ENCODE results near the gene DUSP18.
"Not testable (repeated sequence)": the region's sequence is repeated elsewhere in the genome, so short reads cannot be mapped to it uniquely, and the experiment has no call there.

The DUSP18 gene

GRCh38 chr22:30667494-30668385 lies at the start of gene DUSP18:
DUSP18 (minus strand) TSS chr22:30667875; CDS start chr22:30664003, 3,872 bp downstream.
- DNase-seq (ENCODE audit: low read depth, low spot score), result peak; percentile 48

GRCh38 chr22:30714062-30714461 lies 46.4 kb upstream of the DUSP18 start:
- no peak for DNase-seq (ENCODE audit: low read depth, low spot score)

- no peak for DNase-seq (ENCODE audit: low read depth, low spot score)
These were observed 44.4 kb upstream of the DUSP18 start for GRCh38 chr22:30712094-30712493.

GRCh38 chr22:30709980-30710379 lies 42.3 kb upstream of the DUSP18 start:
- not testable (repeated sequence) for DNase-seq (ENCODE audit: low read depth, low spot score)

- DNase-seq (ENCODE audit: low read depth, low spot score), result no peak
These were observed 38.3 kb upstream of the DUSP18 start for GRCh38 chr22:30705710-30706651.

- DNase-seq (ENCODE audit: low read depth, low spot score), result no peak
These were observed 37.3 kb upstream of the DUSP18 start for GRCh38 chr22:30704978-30705377.

GRCh38 chr22:30702856-30703255 lies 35.2 kb upstream of the DUSP18 start:
- no peak for DNase-seq (ENCODE audit: low read depth, low spot score)

GRCh38 chr22:30701872-30702271 lies 34.2 kb upstream of the DUSP18 start:
- no peak for DNase-seq (ENCODE audit: low read depth, low spot score)

GRCh38 chr22:30697975-30698374 lies 30.3 kb upstream of the DUSP18 start:
- no peak for DNase-seq (ENCODE audit: low read depth, low spot score)

GRCh38 chr22:30695871-30696655 lies 28.4 kb upstream of the DUSP18 start:
- no peak for DNase-seq (ENCODE audit: low read depth, low spot score)

GRCh38 chr22:30695351-30695851 lies 27.7 kb upstream of the DUSP18 start:
- DNase-seq (ENCODE audit: low read depth, low spot score), result no peak

GRCh38 chr22:30694640-30695350 lies 27.1 kb upstream of the DUSP18 start, which contains the start of gene OSBP2:
OSBP2 (plus strand) TSS chr22:30694874; CDS start chr22:30694910, 36 bp downstream.
- DNase-seq (ENCODE audit: low read depth, low spot score), result no peak

GRCh38 chr22:30694171-30694639 lies 26.5 kb upstream of the DUSP18 start:
- DNase-seq (ENCODE audit: low read depth, low spot score), result no peak

GRCh38 chr22:30691204-30691603 lies 23.5 kb upstream of the DUSP18 start:
- DNase-seq (ENCODE audit: low read depth, low spot score), result no peak

GRCh38 chr22:30689622-30690021 lies 21.9 kb upstream of the DUSP18 start:
- no peak for DNase-seq (ENCODE audit: low read depth, low spot score)

- DNase-seq (ENCODE audit: low read depth, low spot score), result no peak
These were observed 19.7 kb upstream of the DUSP18 start for GRCh38 chr22:30687358-30687757.

GRCh38 chr22:30685178-30685577 lies 17.5 kb upstream of the DUSP18 start:
- no peak for DNase-seq (ENCODE audit: low read depth, low spot score)

GRCh38 chr22:30681831-30682230 lies 14.2 kb upstream of the DUSP18 start:
- DNase-seq (ENCODE audit: low read depth, low spot score), result no peak

- no peak for DNase-seq (ENCODE audit: low read depth, low spot score)
These were observed 13.5 kb upstream of the DUSP18 start for GRCh38 chr22:30680991-30681770.

All from brain pericyte (primary cell).